Transverse colon (tissue), 3 donors: ENCODE data around the gene PID1.

Source experiments
- POLR2A ChIP-seq: fragments of 450-650 bp; IDR thresholded peaks from one replicate; pipeline ENCODE4 v1.6.1; 2016; ENCODE audit warnings: antibody characterized with exemption, mild to moderate bottlenecking, moderate library complexity
- TF ChIP-seq, protein P1 (sequence below), 5 experiments: fragments of 200-600 bp in 3 of 5; fragments of 450-650 bp in 2 of 5; sonication (generic) in 3 of 5; IDR thresholded peaks; 1 replicate in 2 of 5; 2 replicates in 3 of 5; pipeline ENCODE4 v1.5.1; 2016 to 2017; ENCODE audit warnings: antibody characterized with exemption in 5 of 5, inconsistent platforms in 3 of 5, mild to moderate bottlenecking in 2 of 5, moderate library complexity in 1 of 5

DNA sequence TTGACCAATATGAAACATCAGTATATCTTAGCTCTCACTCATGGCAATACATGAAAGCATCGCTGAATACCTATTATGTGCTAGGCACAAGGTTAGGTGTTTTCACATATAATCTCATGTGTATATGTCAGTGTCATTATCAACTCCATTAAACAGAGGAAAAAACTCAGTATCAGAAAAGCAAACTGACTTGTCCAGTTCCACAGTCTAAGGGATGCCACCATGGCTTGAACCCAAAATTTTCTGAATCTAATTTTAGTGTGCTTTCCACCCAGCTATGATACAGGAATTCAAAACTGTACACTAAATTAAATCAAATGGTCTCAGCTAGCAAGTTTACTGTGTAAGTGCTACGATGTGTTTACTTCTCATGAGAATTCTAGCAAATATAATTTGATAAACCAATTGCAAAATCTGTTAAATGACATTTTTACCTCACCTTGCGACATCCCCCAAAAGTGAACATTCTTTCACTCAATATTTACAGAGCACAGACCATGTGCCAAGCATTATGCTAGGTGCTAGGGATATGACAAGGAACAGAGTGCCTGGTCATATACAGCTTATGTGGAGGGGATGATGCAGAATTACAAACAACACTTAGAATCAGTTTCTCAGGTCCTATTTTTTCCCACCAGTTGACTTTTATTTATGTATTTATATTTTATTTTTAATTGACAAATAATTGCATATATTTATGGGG, 211.6 kb downstream of the PID1 start:
- TF ChIP-seq, protein P1, sequence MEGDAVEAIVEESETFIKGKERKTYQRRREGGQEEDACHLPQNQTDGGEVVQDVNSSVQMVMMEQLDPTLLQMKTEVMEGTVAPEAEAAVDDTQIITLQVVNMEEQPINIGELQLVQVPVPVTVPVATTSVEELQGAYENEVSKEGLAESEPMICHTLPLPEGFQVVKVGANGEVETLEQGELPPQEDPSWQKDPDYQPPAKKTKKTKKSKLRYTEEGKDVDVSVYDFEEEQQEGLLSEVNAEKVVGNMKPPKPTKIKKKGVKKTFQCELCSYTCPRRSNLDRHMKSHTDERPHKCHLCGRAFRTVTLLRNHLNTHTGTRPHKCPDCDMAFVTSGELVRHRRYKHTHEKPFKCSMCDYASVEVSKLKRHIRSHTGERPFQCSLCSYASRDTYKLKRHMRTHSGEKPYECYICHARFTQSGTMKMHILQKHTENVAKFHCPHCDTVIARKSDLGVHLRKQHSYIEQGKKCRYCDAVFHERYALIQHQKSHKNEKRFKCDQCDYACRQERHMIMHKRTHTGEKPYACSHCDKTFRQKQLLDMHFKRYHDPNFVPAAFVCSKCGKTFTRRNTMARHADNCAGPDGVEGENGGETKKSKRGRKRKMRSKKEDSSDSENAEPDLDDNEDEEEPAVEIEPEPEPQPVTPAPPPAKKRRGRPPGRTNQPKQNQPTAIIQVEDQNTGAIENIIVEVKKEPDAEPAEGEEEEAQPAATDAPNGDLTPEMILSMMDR (IDR thresholded peaks at IDR 0.05), result no peak
- TF ChIP-seq POLR2A, result no peak
